PC-9 (cell line): Measurements from ENCODE around the gene RUFY3. TPM values are rescaled to one million over a fixed set of nuclear protein-coding genes. Genes with fewer than 3 reads are reported as not detected.

Source experiments
- BruUV-seq: library from RNA; stranded (reverse); fragments of 400-500 nt; replicated peaks from 2 replicates; lab custom pipeline; 2021; lab: Mats Ljungman, UMichigan
- CTCF ChIA-PET: fragments of 300-600 bp; sonication (Branson Sonifier 250); formaldehyde crosslinking; loops from one replicate; lab custom pipeline; 2022; ENCODE audit warnings: antibody characterized with exemption; lab: Charles Lee
- POLR2A ChIA-PET: fragments of 300-600 bp; sonication (Branson Sonifier 250); formaldehyde crosslinking; loops from one replicate; lab custom pipeline; 2022; ENCODE audit warnings: antibody characterized with exemption; ENCODE audit not compliant: unreplicated experiment; lab: Charles Lee
- DNase-seq, 2 experiments: peaks; one replicate each; pipeline versions ENCODE4 v3.0.0 to v3.0.0-alpha.2; 2015 to 2022; ENCODE audit warnings: mixed read lengths in 1 of 2
- H2AFZ ChIP-seq: fragments of 200-600 bp; sonication (generic); 2 replicates; pipeline ENCODE4 v1.8.1; 2017; ENCODE audit warnings: antibody characterized with exemption
- H3F3A ChIP-seq: fragments of 200-600 bp; sonication (generic); 2 replicates; pipeline ENCODE4 v1.8.1; 2017; ENCODE audit warnings: antibody characterized with exemption, mild to moderate bottlenecking, low read depth; ENCODE audit not compliant: insufficient read depth
- H3K27ac ChIP-seq: fragments of 200-600 bp; sonication (generic); 2 replicates; pipeline ENCODE4 v1.6.1; 2016; ENCODE audit warnings: mixed run types
- H3K27me3 ChIP-seq: fragments of 200-600 bp; sonication (generic); 2 replicates; pipeline ENCODE4 v1.6.1; 2016; ENCODE audit warnings: low read depth, mixed run types; ENCODE audit not compliant: insufficient read depth
- H3K36me3 ChIP-seq: fragments of 200-600 bp; sonication (generic); 2 replicates; pipeline ENCODE4 v1.6.1; 2016; ENCODE audit warnings: low read depth, mixed run types
- H3K4me1 ChIP-seq: fragments of 200-600 bp; sonication (generic); replicated peaks from 2 replicates; pipeline ENCODE4 v1.6.1; 2016; ENCODE audit warnings: mixed run types; ENCODE audit not compliant: insufficient read depth
- H3K4me2 ChIP-seq: fragments of 200-600 bp; sonication (generic); 2 replicates; pipeline ENCODE4 v1.6.1; 2017; ENCODE audit warnings: mixed run types
- H3K4me3 ChIP-seq: fragments of 200-600 bp; sonication (generic); 2 replicates; pipeline ENCODE4 v1.6.1; 2016; ENCODE audit warnings: mixed run types
- H3K79me2 ChIP-seq: fragments of 200-600 bp; sonication (generic); 2 replicates; pipeline ENCODE4 v1.6.1; 2017; ENCODE audit warnings: low read depth, mixed run types
- H3K9me2 ChIP-seq: fragments of 200-600 bp; sonication (generic); 2 replicates; pipeline ENCODE4 v1.8.1; 2017; ENCODE audit warnings: mild to moderate bottlenecking; ENCODE audit not compliant: insufficient read depth
- H3K9me3 ChIP-seq: fragments of 200-600 bp; sonication (generic); 2 replicates; pipeline ENCODE4 v1.8.1; 2016; ENCODE audit warnings: low read depth; ENCODE audit not compliant: insufficient read depth
- H4K20me1 ChIP-seq: fragments of 200-600 bp; sonication (generic); 2 replicates; pipeline ENCODE4 v1.8.1; 2017; ENCODE audit not compliant: insufficient read depth
- EZH2 ChIP-seq: fragments of 200-600 bp; sonication (generic); IDR thresholded peaks from 2 replicates; pipeline ENCODE4 v1.8.0; 2017; ENCODE audit warnings: antibody characterized with exemption, low read depth
- intact Hi-C: fragments of 100-400 bp; cut with micrococcal nuclease; formaldehyde crosslinking; loops from one replicate; pipeline ENCODE4 v1.10.0; 2022; ENCODE audit not compliant: unreplicated experiment
- total RNA-seq: library from RNA; stranded (reverse); gene quantifications from 2 replicates; pipeline ENCODE4 v1.2.3, GENCODE V29; 2021
- TF ChIP-seq, protein P1 (sequence below): fragments of 200-600 bp; sonication (generic); conservative IDR thresholded peaks from 2 replicates; pipeline ENCODE4 v1.6.1; 2017; ENCODE audit warnings: mixed run types, antibody characterized with exemption, mild to moderate bottlenecking, moderate library complexity

The RUFY3 gene
- total RNA-seq, 1 experiment from 2014 or later: 23.6 TPM

DNA sequence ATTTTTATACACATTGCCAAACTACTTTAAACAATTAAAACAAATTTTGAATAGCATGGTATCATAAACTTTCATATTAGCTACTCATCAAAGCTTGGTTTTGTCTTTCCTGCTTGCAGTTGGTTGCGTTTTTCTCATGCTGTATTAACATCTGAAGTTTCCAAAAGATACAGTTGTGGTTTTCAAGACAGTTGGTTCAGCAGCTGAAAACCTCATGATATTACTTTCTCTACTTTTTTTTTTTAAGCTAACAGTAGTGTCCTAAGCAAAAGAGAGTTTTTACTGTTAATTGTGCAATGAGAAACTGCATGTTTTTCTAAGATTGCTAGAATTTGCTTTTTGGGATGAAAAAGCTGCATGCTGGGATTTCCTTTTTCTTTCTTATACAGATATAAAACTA lies 15.2 kb downstream of the RUFY3 start:
- no peaks in the 10 kb centered on the region for H3K27me3 ChIP-seq
- H3K4me3 ChIP-seq: no peak overlapping the region
- H3K9me2 ChIP-seq: no peaks in the 10 kb centered on the region
- no peak for TF ChIP-seq EZH2
- TF ChIP-seq, protein P1, sequence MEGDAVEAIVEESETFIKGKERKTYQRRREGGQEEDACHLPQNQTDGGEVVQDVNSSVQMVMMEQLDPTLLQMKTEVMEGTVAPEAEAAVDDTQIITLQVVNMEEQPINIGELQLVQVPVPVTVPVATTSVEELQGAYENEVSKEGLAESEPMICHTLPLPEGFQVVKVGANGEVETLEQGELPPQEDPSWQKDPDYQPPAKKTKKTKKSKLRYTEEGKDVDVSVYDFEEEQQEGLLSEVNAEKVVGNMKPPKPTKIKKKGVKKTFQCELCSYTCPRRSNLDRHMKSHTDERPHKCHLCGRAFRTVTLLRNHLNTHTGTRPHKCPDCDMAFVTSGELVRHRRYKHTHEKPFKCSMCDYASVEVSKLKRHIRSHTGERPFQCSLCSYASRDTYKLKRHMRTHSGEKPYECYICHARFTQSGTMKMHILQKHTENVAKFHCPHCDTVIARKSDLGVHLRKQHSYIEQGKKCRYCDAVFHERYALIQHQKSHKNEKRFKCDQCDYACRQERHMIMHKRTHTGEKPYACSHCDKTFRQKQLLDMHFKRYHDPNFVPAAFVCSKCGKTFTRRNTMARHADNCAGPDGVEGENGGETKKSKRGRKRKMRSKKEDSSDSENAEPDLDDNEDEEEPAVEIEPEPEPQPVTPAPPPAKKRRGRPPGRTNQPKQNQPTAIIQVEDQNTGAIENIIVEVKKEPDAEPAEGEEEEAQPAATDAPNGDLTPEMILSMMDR: no peak
- H4K20me1 ChIP-seq: no peaks in the 10 kb centered on the region
- H3K4me1 ChIP-seq: peaks cover 4% of the 10 kb centered on the region; the same call in 1 of the 2 replicates
- no peaks in the 10 kb centered on the region for H3K79me2 ChIP-seq
- CTCF ChIA-PET: no interaction called here
- H2AFZ ChIP-seq: no peak overlapping the region
- no peak overlapping the region for H3K4me2 ChIP-seq
- H3F3A ChIP-seq: peaks cover 4% of the 10 kb centered on the region; the same call in 1 of the 2 replicates
- H3K27ac ChIP-seq: no peak overlapping the region
- H3K36me3 ChIP-seq: no peaks in the 10 kb centered on the region
- intact Hi-C loops: no loop called here
- H3K9me3 ChIP-seq: no peaks in the 10 kb centered on the region
- no peak for DNase-seq
- POLR2A ChIA-PET: no interaction called here
- no TSS peak for BruUV-seq

- H3F3A ChIP-seq: peaks cover 4% of the 10 kb centered on the region; the same call in 1 of the 2 replicates
- BruUV-seq: no TSS peak
- TF ChIP-seq, protein P1: no peak
- TF ChIP-seq EZH2: no peak
- H3K79me2 ChIP-seq: no peaks in the 10 kb centered on the region
- H4K20me1 ChIP-seq: no peaks in the 10 kb centered on the region
- intact Hi-C loops: no loop called here
- H3K27ac ChIP-seq: no peak overlapping the region
- no peak for DNase-seq
- H2AFZ ChIP-seq: no peak overlapping the region
- no peaks in the 10 kb centered on the region for H3K27me3 ChIP-seq
- no peaks in the 10 kb centered on the region for H3K36me3 ChIP-seq
- H3K4me1 ChIP-seq: peaks cover 4% of the 10 kb centered on the region; the same call in 1 of the 2 replicates
- no peaks in the 10 kb centered on the region for H3K9me3 ChIP-seq
- H3K9me2 ChIP-seq: no peaks in the 10 kb centered on the region
- H3K4me2 ChIP-seq: no peak overlapping the region
- CTCF ChIA-PET: no interaction called here
- POLR2A ChIA-PET: no interaction called here
- no peak overlapping the region for H3K4me3 ChIP-seq
These were observed 15.6 kb downstream of the RUFY3 start for GRCh38 chr4:70737409-70737808.

GRCh38 chr4:70739496-70740337 lies 18.0 kb downstream of the RUFY3 start:
- peak in 1 of 2 experiments; percentile 35 for DNase-seq
- H3K9me3 ChIP-seq: no peaks in the 10 kb centered on the region
- ChIA-PET CTCF (interaction anchor here (0.7 kb wide), 1 partner anchor 401 kb away, joined by 4 read pairs; no protein-coding TSS in a partner anchor), POLR2A (no interaction called here)
- no peaks in the 10 kb centered on the region for H3K36me3 ChIP-seq
- no peak overlapping the region for H3K4me3 ChIP-seq
- TF ChIP-seq EZH2: no peak
- TF ChIP-seq, protein P1: no peak
- BruUV-seq: no TSS peak
- H3K9me2 ChIP-seq: no peaks in the 10 kb centered on the region
- H3K27me3 ChIP-seq: no peaks in the 10 kb centered on the region
- H2AFZ ChIP-seq: no peak overlapping the region
- no peaks in the 10 kb centered on the region for H4K20me1 ChIP-seq
- no peaks in the 10 kb centered on the region for H3K4me1 ChIP-seq
- peaks cover 4% of the 10 kb centered on the region; the same call in 1 of the 2 replicates for H3F3A ChIP-seq
- no peak overlapping the region; the same call in 1 of the 2 replicates for H3K4me2 ChIP-seq
- no peak overlapping the region for H3K27ac ChIP-seq
- H3K79me2 ChIP-seq: no peaks in the 10 kb centered on the region
- intact Hi-C loops: no loop called here
